ENCODE data around the gene PTPN20.
"Not testable (repeated sequence)": the region's sequence is repeated elsewhere in the genome, so short reads cannot be mapped to it uniquely, and the experiment has no call there.

PTPN20 gene

GRCh38 chr10:46911144-46911876 lies at the start of gene PTPN20:
Gene PTPN20 (plus strand): TSS chr10:46911428. CDS start chr10:46932500, 21,072 bp downstream.
- DNase-seq: peak; percentile 19

GRCh38 chr10:46869716-46870115 lies 41.5 kb upstream of the PTPN20 start:
- not testable (repeated sequence) for DNase-seq

- not testable (repeated sequence) for DNase-seq
Measured at GRCh38 chr10:46871583-46871982, 39.6 kb upstream of the PTPN20 start.

- DNase-seq: not testable (repeated sequence)
Measured at GRCh38 chr10:46875304-46875703, 35.9 kb upstream of the PTPN20 start.

GRCh38 chr10:46876773-46877172 lies 34.5 kb upstream of the PTPN20 start:
- DNase-seq: not testable (repeated sequence)

- DNase-seq: not testable (repeated sequence)
Measured at GRCh38 chr10:46878761-46879160, 32.5 kb upstream of the PTPN20 start.

GRCh38 chr10:46890813-46891611 lies 20.2 kb upstream of the PTPN20 start:
- not testable (repeated sequence) for DNase-seq

GRCh38 chr10:46896762-46897692 lies 14.2 kb upstream of the PTPN20 start:
- not testable (repeated sequence) for DNase-seq

- not testable (repeated sequence) for DNase-seq
Measured at GRCh38 chr10:46901247-46901646, 10.0 kb upstream of the PTPN20 start.

GRCh38 chr10:46903874-46904273 lies 7.4 kb upstream of the PTPN20 start:
- not testable (repeated sequence) for DNase-seq

- not testable (repeated sequence) for DNase-seq
Measured at GRCh38 chr10:46906359-46906758, 4.9 kb upstream of the PTPN20 start.

- not testable (repeated sequence) for DNase-seq
Measured at GRCh38 chr10:46907185-46908117, 3.8 kb upstream of the PTPN20 start.

- not testable (repeated sequence) for DNase-seq
Measured at GRCh38 chr10:46922498-46922897, 11.3 kb downstream of the PTPN20 start.

GRCh38 chr10:46925156-46925555 lies 13.9 kb downstream of the PTPN20 start:
- not testable (repeated sequence) for DNase-seq

GRCh38 chr10:46925853-46926252 lies 14.6 kb downstream of the PTPN20 start:
- DNase-seq: not testable (repeated sequence)

GRCh38 chr10:46928810-46929209 lies 17.6 kb downstream of the PTPN20 start:
- DNase-seq: not testable (repeated sequence)

- DNase-seq: not testable (repeated sequence)
Measured at GRCh38 chr10:46932383-46932782, 21.2 kb downstream of the PTPN20 start.

GRCh38 chr10:46941091-46941490 lies 29.9 kb downstream of the PTPN20 start:
- DNase-seq: not testable (repeated sequence)

- DNase-seq: not testable (repeated sequence)
Measured at GRCh38 chr10:46948687-46949518, 37.7 kb downstream of the PTPN20 start.

- not testable (repeated sequence) for DNase-seq
Measured at GRCh38 chr10:46952540-46952939, 41.3 kb downstream of the PTPN20 start.

Data from CD4-positive, alpha-beta T cell treated with Interferon gamma for 1 hour (primary cell).